ENCODE measurements around the gene SPIB.
"Not testable (repeated sequence)": the region's sequence is repeated elsewhere in the genome, so short reads cannot be mapped to it uniquely, and the experiment has no call there.

Gene SPIB

DNA sequence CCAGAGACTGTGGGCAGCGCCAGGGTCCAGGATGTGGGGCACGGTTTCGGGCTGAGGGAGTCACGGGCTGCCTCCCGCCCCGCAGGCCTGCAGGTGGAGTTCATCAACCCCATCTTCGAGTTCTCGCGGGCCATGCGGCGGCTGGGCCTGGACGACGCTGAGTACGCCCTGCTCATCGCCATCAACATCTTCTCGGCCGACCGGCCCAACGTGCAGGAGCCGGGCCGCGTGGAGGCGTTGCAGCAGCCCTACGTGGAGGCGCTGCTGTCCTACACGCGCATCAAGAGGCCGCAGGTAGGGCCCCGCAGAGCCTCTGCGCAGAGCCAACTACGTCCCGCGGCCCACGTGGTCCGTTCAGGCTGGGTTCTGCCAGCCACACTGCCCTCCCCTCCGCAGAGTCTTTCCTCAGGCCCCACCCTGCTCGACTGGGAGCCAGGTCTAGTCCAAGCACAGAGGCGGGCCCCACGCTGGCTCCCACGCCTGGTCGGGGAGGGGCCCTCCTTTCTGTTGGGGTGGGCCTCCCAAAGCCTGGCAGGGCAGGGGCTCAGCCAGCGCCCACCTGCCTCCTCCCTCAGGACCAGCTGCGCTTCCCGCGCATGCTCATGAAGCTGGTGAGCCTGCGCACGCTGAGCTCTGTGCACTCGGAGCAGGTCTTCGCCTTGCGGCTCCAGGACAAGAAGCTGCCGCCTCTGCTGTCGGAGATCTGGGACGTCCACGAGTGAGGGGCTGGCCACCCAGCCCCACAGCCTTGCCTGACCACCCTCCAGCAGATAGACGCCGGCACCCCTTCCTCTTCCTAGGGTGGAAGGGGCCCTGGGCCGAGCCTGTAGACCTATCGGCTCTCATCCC lies 36.6 kb upstream of the SPIB start:
- Histone ChIP-seq H3K27ac (ENCODE audit: low read depth, low read length) (no peak overlapping the region), H3K27me3 (ENCODE audit: insufficient read depth, low read length) (no peaks in the 10 kb centered on the region), H3K4me3 (ENCODE audit: low read depth, low read length) (no peak overlapping the region), H3K4me1 (ENCODE audit: control insufficient read depth, insufficient read depth, low read length, unreplicated experiment) (no peaks in the 10 kb centered on the region), H3K36me3 (ENCODE audit: insufficient read depth, low read length) (no peaks in the 10 kb centered on the region), H2AFZ (ENCODE audit: low read length, unreplicated experiment) (no peak overlapping the region), H3K79me2 (ENCODE audit: control insufficient read depth, insufficient read depth, low read length, unreplicated experiment) (peaks cover 18% of the 10 kb centered on the region)

DNA sequence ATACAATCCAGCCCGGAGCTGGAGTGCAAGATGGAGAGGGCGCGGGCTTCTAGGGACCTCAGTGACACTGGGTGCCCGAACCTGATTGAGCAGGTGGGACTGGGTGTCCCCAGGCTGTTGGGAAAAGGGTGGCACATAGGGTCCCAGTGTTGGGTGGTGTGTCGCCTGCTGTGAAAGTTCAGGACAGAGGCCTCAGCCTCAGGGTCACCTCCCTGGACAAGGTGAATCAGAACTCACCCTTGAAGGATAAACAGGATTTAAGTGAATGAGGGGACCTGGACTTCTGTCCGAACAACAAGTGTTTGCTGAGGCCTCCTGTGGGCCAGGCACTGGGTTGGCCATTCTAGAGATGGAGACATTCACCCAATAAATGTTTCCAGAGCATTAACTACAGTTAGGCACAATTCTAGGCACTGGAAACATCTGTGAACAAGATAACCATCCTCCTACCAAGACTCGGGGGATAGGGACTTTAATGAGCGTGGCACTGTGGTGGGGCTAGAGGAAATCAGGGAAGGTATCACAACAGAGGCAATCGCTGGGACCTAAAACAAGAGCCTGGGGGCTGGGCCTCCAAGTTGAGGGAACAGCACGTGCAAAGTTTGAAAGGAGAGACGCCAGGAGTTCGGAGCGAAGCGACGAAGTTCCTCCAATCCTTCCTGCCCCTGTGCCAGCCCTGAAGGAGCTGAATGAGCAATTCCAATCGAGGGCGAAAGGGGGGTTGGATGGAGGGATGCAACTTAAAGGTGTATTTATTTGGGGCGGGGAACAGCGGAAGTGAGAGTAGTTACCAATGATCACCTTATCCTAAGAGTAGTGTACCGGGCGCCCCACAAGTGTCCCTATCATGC lies 35.5 kb upstream of the SPIB start:
- Histone ChIP-seq H3K27ac (ENCODE audit: low read depth, low read length) (no peak overlapping the region), H3K4me1 (ENCODE audit: control insufficient read depth, insufficient read depth, low read length, unreplicated experiment) (no peaks in the 10 kb centered on the region), H3K27me3 (ENCODE audit: insufficient read depth, low read length) (no peaks in the 10 kb centered on the region), H2AFZ (ENCODE audit: low read length, unreplicated experiment) (no peak overlapping the region), H3K36me3 (ENCODE audit: insufficient read depth, low read length) (no peaks in the 10 kb centered on the region), H3K79me2 (ENCODE audit: control insufficient read depth, insufficient read depth, low read length, unreplicated experiment) (peaks cover 20% of the 10 kb centered on the region), H3K4me3 (ENCODE audit: low read depth, low read length) (peak overlapping the region; percentile 84)

DNA sequence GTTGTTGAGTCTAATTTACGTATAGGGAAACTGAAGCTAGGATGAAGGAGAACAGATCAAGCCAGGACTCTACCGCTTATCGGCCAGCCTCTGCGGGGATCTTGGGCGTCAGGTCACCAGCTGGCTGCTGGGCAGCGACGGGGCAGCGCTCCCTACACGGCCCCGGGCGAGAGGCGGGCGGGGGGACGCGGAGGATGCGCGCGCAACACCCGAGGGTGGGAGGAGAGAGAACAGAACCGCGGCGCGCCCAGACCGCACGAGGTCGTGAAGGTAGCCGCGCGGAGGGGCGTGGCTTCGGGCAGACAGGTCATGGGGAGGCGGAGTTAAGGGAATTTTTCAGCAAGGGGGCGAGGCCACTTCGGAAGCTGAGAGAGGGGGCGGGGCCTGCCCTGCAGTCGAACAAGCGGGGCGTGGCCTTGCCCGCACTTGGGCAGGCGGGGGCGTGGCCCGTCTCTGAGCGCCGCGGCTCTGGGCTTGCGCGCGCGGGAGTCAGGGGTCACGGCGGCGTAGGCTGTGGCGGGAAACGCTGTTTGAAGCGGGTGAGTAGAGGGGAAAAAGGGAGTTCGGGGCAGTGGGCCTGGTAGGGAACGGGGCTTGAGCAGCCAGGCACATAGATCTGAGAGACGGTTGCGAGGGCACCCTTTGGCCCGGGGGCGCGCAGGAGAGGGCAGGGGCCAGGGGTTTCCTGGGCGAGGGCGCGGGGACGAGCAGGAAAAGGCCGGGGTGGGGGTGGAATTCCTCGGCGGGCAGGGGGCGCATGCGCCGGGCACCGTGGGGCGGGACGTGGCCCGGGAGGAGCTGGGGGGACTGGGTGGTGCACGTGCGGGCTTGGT lies 34.7 kb upstream of the SPIB start, which contains the start of gene POLD1:
Gene POLD1, plus strand, starts transcription at position 496 of the 833 bp plus-strand sequence. CDS start 14,505 bp downstream, outside the sequence.
- Histone ChIP-seq H3K4me3 (ENCODE audit: low read depth, low read length) (peak within 1 kb of the TSS; percentile 84), H3K4me1 (ENCODE audit: control insufficient read depth, insufficient read depth, low read length, unreplicated experiment) (no peaks in the 10 kb centered on the region), H3K27me3 (ENCODE audit: insufficient read depth, low read length) (no peaks in the 10 kb centered on the region), H3K79me2 (ENCODE audit: control insufficient read depth, insufficient read depth, low read length, unreplicated experiment) (peaks cover 24% of the 10 kb centered on the region), H3K27ac (ENCODE audit: low read depth, low read length) (peak within 1 kb of the TSS; percentile 71), H3K36me3 (ENCODE audit: insufficient read depth, low read length) (no peaks in the 10 kb centered on the region), H2AFZ (ENCODE audit: low read length, unreplicated experiment) (peak within 1 kb of the TSS; percentile 34)

DNA sequence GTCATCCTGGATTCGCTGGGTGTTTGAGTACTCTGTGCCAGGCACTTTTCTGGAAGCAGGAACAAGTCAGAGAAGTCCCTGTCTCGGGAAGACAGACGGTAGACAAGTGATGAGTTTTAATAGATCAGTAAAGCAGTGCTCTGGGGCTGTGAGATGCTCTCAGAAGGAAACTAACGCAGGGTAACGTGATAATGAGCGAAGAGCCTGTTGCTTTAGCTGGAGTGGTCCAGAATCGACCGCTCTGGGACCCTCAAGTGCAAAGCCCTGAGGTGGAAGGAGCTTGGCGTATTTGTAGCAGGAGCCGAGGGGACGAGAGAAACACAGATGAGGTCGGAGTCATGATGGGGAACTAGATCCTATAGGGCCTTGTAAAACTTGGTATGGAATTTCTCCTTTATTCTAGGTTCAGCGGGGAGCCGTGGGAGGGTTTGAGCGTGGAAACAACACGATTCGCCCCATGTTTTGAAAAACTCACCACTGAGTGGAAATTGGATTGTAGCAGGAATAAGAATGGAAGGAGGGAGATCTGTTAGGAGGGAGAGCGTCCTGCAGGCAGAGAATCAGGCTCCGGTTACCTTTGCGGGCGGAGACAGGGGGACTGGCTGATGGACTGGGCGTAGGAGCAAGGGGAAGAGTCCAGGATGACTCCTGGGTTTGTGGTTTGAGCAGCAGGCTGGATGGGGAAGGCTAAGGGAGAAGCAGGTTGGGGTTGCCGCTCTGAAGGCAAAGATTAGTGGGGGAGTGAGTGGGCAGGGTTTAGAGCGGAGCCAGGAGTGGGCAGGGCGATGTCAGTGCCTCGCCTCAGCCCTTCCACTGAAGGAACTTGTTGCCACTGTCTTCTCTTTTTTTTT lies 33.8 kb upstream of the SPIB start:
- peak overlapping the region; percentile 84 for H3K4me3 ChIP-seq (ENCODE audit: low read depth, low read length)
- H2AFZ ChIP-seq (ENCODE audit: low read length, unreplicated experiment): peak overlapping the region; percentile 34
- peak overlapping the region; percentile 71 for H3K27ac ChIP-seq (ENCODE audit: low read depth, low read length)
- H3K27me3 ChIP-seq (ENCODE audit: insufficient read depth, low read length): no peaks in the 10 kb centered on the region
- H3K79me2 ChIP-seq (ENCODE audit: control insufficient read depth, insufficient read depth, low read length, unreplicated experiment): peaks cover 27% of the 10 kb centered on the region
- H3K4me1 ChIP-seq (ENCODE audit: control insufficient read depth, insufficient read depth, low read length, unreplicated experiment): no peaks in the 10 kb centered on the region
- no peaks in the 10 kb centered on the region for H3K36me3 ChIP-seq (ENCODE audit: insufficient read depth, low read length)

DNA sequence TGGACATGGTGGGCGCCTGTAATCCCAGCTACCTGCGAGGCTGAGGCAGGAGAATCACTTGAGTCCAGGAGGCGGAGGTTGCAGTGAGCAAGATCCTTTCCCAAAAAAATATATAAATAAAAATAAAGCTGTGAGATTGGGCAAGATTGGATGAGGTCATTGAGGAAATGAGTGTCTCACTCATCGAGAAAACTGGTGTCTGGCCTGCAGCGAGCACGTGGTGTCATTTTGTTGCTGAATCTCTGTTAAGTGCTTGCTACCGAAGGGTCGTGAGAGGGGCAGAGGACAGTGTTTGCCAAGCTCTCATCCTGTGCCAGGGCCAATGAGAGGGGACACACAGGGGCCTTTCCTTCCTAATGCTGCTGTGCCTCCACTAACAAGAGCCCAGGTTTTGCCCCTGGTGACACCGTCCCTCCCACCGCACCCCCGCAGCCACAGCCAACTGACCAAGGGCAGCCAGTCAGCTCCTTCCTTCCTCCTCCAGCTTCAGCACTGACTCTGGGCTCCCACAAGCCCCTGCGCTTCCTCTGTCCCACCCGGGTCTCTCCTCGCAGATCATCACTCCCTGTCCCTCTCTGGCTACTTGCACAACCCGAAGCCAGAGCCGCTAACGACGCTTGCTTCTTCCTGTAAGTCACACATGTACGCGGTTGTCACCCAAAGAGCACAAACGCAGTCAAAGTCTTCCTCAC lies 31.4 kb upstream of the SPIB start:
- peaks cover 27% of the 10 kb centered on the region for H3K79me2 ChIP-seq (ENCODE audit: control insufficient read depth, insufficient read depth, low read length, unreplicated experiment)
- H2AFZ ChIP-seq (ENCODE audit: low read length, unreplicated experiment): no peak overlapping the region
- no peaks in the 10 kb centered on the region for H3K4me1 ChIP-seq (ENCODE audit: control insufficient read depth, insufficient read depth, low read length, unreplicated experiment)
- no peak overlapping the region for H3K4me3 ChIP-seq (ENCODE audit: low read depth, low read length)
- H3K36me3 ChIP-seq (ENCODE audit: insufficient read depth, low read length): no peaks in the 10 kb centered on the region
- H3K27ac ChIP-seq (ENCODE audit: low read depth, low read length): no peak overlapping the region
- no peaks in the 10 kb centered on the region for H3K27me3 ChIP-seq (ENCODE audit: insufficient read depth, low read length)

DNA sequence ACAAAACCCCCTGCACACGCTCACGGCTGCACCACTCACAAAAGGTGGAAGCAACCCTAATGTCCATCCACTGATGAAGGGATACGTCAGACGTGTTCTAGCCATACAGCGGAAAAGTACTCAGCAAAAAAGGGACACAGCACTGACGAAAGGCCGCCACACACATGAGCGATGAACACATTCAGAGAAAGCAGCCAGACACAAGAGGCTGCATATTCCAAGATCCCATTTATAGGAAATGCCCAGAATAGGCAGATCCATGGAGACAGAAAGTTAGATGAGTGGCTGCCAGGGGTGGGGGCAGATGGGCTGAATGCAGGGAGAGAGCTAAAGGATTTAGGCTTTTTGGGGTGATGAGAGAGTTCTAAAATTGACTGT lies 30.9 kb upstream of the SPIB start:
- Histone ChIP-seq H3K79me2 (ENCODE audit: control insufficient read depth, insufficient read depth, low read length, unreplicated experiment) (peaks cover 27% of the 10 kb centered on the region), H3K4me3 (ENCODE audit: low read depth, low read length) (no peak overlapping the region), H3K27me3 (ENCODE audit: insufficient read depth, low read length) (no peaks in the 10 kb centered on the region), H3K4me1 (ENCODE audit: control insufficient read depth, insufficient read depth, low read length, unreplicated experiment) (no peaks in the 10 kb centered on the region), H2AFZ (ENCODE audit: low read length, unreplicated experiment) (no peak overlapping the region), H3K36me3 (ENCODE audit: insufficient read depth, low read length) (no peaks in the 10 kb centered on the region), H3K27ac (ENCODE audit: low read depth, low read length) (no peak overlapping the region)

DNA sequence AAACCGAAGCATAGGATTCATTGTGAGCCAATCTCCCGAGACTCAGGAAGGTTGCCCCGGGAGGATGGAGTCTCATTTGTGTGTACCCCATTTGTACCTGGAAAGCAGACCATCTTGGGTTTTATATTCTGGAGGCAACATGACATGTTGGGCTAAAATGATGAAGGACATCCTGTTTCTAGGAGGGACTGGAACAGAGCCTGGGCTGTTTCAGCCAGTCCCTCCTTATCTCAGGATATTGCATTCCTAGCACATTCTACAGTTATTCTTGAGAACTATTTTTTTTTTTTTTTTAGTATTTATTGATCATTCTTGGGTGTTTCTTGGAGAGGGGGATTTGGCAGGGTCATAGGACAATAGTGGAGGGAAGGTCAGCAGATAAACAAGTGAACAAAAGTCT lies 28.4 kb upstream of the SPIB start:
- not testable (repeated sequence) for H2AFZ ChIP-seq (ENCODE audit: low read length, unreplicated experiment); H3K4me1 ChIP-seq (ENCODE audit: control insufficient read depth, insufficient read depth, low read length, unreplicated experiment); H3K27me3 ChIP-seq (ENCODE audit: insufficient read depth, low read length); H3K27ac ChIP-seq (ENCODE audit: low read depth, low read length); H3K36me3 ChIP-seq (ENCODE audit: insufficient read depth, low read length); H3K4me3 ChIP-seq (ENCODE audit: low read depth, low read length)
- H3K79me2 ChIP-seq (ENCODE audit: control insufficient read depth, insufficient read depth, low read length, unreplicated experiment): peaks cover 29% of the 10 kb centered on the region

DNA sequence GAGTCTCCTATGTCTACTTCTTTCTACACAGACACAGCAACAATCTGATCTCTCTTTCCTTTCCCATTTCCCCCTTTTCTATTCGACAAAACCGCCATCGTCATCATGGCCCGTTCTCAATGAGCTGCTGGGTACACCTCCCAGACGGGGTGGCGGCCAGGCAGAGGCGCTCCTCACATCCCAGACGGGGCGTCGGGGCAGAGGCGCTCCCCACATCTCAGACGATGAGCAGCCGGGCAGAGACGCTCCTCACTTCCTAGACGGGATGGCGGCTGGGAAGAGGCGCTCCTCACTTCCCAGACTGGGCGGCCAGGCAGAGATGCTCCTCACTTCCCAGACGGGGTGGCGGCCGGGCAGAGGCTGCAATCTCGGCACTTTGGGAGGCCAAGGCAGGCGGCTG lies 27.8 kb upstream of the SPIB start:
- H3K36me3 ChIP-seq (ENCODE audit: insufficient read depth, low read length); H3K27ac ChIP-seq (ENCODE audit: low read depth, low read length); H3K4me3 ChIP-seq (ENCODE audit: low read depth, low read length); H3K27me3 ChIP-seq (ENCODE audit: insufficient read depth, low read length); H2AFZ ChIP-seq (ENCODE audit: low read length, unreplicated experiment); H3K4me1 ChIP-seq (ENCODE audit: control insufficient read depth, insufficient read depth, low read length, unreplicated experiment): not testable (repeated sequence)
- H3K79me2 ChIP-seq (ENCODE audit: control insufficient read depth, insufficient read depth, low read length, unreplicated experiment): peaks cover 23% of the 10 kb centered on the region

DNA sequence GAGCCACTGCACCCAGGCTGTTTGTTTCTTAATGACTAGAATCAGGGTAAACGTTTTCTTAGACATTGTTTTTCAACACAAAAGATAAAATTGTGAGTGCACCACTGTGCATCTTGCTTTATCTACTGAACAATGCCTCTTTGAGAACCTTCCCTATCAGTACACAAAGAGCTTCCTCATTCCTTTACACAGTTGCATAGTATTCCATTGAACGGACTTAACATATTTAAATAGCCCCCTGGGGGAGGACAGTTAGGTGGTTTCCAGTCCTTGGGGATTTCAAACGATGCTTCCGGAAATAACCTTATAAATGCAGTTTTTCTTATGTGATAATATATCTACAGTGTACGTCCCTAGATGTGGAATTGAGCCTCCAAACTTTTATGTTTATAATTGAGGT lies 26.0 kb upstream of the SPIB start:
- no peak overlapping the region for H2AFZ ChIP-seq (ENCODE audit: low read length, unreplicated experiment)
- H3K27me3 ChIP-seq (ENCODE audit: insufficient read depth, low read length): no peaks in the 10 kb centered on the region
- 0 out of 2 replicates have a peak, but pooled peaks cover 3% of the 10 kb centered on the region for H3K36me3 ChIP-seq (ENCODE audit: insufficient read depth, low read length)
- H3K4me3 ChIP-seq (ENCODE audit: low read depth, low read length): no peak overlapping the region
- no peaks in the 10 kb centered on the region for H3K4me1 ChIP-seq (ENCODE audit: control insufficient read depth, insufficient read depth, low read length, unreplicated experiment)
- H3K79me2 ChIP-seq (ENCODE audit: control insufficient read depth, insufficient read depth, low read length, unreplicated experiment): peaks cover 14% of the 10 kb centered on the region
- H3K27ac ChIP-seq (ENCODE audit: low read depth, low read length): no peak overlapping the region
